Measurements from ENCODE around the gene SBNO2. TPM values are rescaled to one million over a fixed set of nuclear protein-coding genes. Genes with fewer than 3 reads are reported as not detected.

The SBNO2 gene
- total and polyA plus RNA-seq, 4 donors: 45.6 to 155 (median 95.9) TPM

GRCh38 chr19:1161716-1162115, 12.4 kb downstream of the SBNO2 start:
- Histone ChIP-seq H3K9me3 (ENCODE audit: control insufficient read depth in 4 of 4, insufficient read depth in 3 of 4, low read length in 3 of 4) (no peaks in the 10 kb centered on the region), H3K9ac (ENCODE audit: insufficient read depth in 1 of 2, low read length in 2 of 2) (no peak overlapping the region), H3K27ac (ENCODE audit: low read depth in 1 of 2, low read length in 1 of 2) (peak overlapping the region in 1 of 2 donors; percentile 71), H3K36me3 (ENCODE audit: control insufficient read depth in 4 of 4, insufficient read depth in 4 of 4, low read length in 4 of 4) (peaks cover 0 to 24% (median 0%) of the 10 kb centered on the region in 4 donors), H3K27me3 (ENCODE audit: control insufficient read depth in 3 of 3, insufficient read depth in 3 of 3, low read length in 2 of 3) (no peaks in the 10 kb centered on the region), H3K4me3 (no peak overlapping the region), H3K4me1 (ENCODE audit: control insufficient read depth in 5 of 5, insufficient read depth in 5 of 5, low read length in 5 of 5) (peaks cover 0 to 22% (median 0%) of the 10 kb centered on the region in 5 donors)
- ATAC-seq (ENCODE audit: insufficient read depth, low FRiP score) (no peak), DNase-seq (no peak)
- no peak for TF ChIP-seq CTCF (IDR thresholded peaks at IDR 0.05; ENCODE audit: control extremely low read depth, extremely low read depth)
- WGBS, 2 donors: 56 to 67% methylated on average over 16 to 17 of the region's 18 CpGs

GRCh38 chr19:1159864-1160595, 14.0 kb downstream of the SBNO2 start:
- Histone ChIP-seq H3K9ac (ENCODE audit: insufficient read depth in 1 of 2, low read length in 2 of 2) (no peak overlapping the region), H3K27ac (ENCODE audit: low read depth in 1 of 2, low read length in 1 of 2) (no peak overlapping the region), H3K9me3 (ENCODE audit: control insufficient read depth in 4 of 4, insufficient read depth in 3 of 4, low read length in 3 of 4) (no peaks in the 10 kb centered on the region), H3K4me1 (ENCODE audit: control insufficient read depth in 5 of 5, insufficient read depth in 5 of 5, low read length in 5 of 5) (peaks cover 0 to 33% (median 8%) of the 10 kb centered on the region in 5 donors), H3K4me3 (no peak overlapping the region), H3K36me3 (ENCODE audit: control insufficient read depth in 4 of 4, insufficient read depth in 4 of 4, low read length in 4 of 4) (peaks cover 0 to 24% (median 0%) of the 10 kb centered on the region in 4 donors), H3K27me3 (ENCODE audit: control insufficient read depth in 3 of 3, insufficient read depth in 3 of 3, low read length in 2 of 3) (no peaks in the 10 kb centered on the region)
- no peak for TF ChIP-seq CTCF (IDR thresholded peaks at IDR 0.05; ENCODE audit: control extremely low read depth, extremely low read depth)
- ATAC-seq (ENCODE audit: insufficient read depth, low FRiP score): no peak
- no peak for DNase-seq
- WGBS, 2 donors: 90 to 94% methylated on average over 12 to 31 of the region's 31 CpGs

GRCh38 chr19:1158885-1159448, 15.1 kb downstream of the SBNO2 start:
- H3K36me3 ChIP-seq (ENCODE audit: control insufficient read depth in 4 of 4, insufficient read depth in 4 of 4, low read length in 4 of 4): peaks cover 0 to 26% (median 0%) of the 10 kb centered on the region in 4 donors
- no peak overlapping the region for H3K4me3 ChIP-seq
- H3K9me3 ChIP-seq (ENCODE audit: control insufficient read depth in 4 of 4, insufficient read depth in 3 of 4, low read length in 3 of 4): no peaks in the 10 kb centered on the region
- TF ChIP-seq CTCF (IDR thresholded peaks at IDR 0.05; ENCODE audit: control extremely low read depth, extremely low read depth): no peak
- no peak overlapping the region for H3K27ac ChIP-seq (ENCODE audit: low read depth in 1 of 2, low read length in 1 of 2)
- no peaks in the 10 kb centered on the region for H3K27me3 ChIP-seq (ENCODE audit: control insufficient read depth in 3 of 3, insufficient read depth in 3 of 3, low read length in 2 of 3)
- DNase-seq (no peak), ATAC-seq (ENCODE audit: insufficient read depth, low FRiP score) (no peak)
- 94 to 96% methylated on average over 24 to 32 of the region's 32 CpGs for WGBS, 2 donors
- no peak overlapping the region for H3K9ac ChIP-seq (ENCODE audit: insufficient read depth in 1 of 2, low read length in 2 of 2)
- peaks cover 0 to 40% (median 14%) of the 10 kb centered on the region in 5 donors for H3K4me1 ChIP-seq (ENCODE audit: control insufficient read depth in 5 of 5, insufficient read depth in 5 of 5, low read length in 5 of 5)
